ENCODE measurements around the gene ALG12. TPM values are rescaled to one million over a fixed set of nuclear protein-coding genes. Genes with fewer than 3 reads are reported as not detected.

Gene ALG12
- total and polyA plus RNA-seq, 2 experiments from 2014 or later: 18.7 to 23.3 TPM

- TF ChIP-seq REST (IDR thresholded peaks at IDR 0.05; ENCODE audit: unreplicated experiment) (no peak), EZH2phosphoT487 (IDR thresholded peaks at IDR 0.05; ENCODE audit: unreplicated experiment) (no peak), CREB1 (CRISPR knock-in tag; IDR thresholded peaks at IDR 0.05; ENCODE audit: low read depth) (no peak), EZH2 (IDR thresholded peaks at IDR 0.05; ENCODE audit: low read depth, unreplicated experiment) (no peak), ETS1 (IDR thresholded peaks at IDR 0.05) (no peak), ZNF114 (CRISPR knock-in tag; IDR thresholded peaks at IDR 0.05) (no peak)
Observed at GRCh38 chr22:49905465-49905864, 12.8 kb downstream of the ALG12 start (continued).

GRCh38 chr22:49904040-49904369 lies 14.2 kb downstream of the ALG12 start:
- ATAC-seq (no peak), DNase-seq (ENCODE audit: low spot score) (no peak)
- no peak for TF ChIP-seq NANOG (IDR thresholded peaks at IDR 0.05; ENCODE audit: borderline replicate concordance)
- no peak for TF ChIP-seq CTCF (conservative IDR thresholded peaks at IDR 0.05; ENCODE audit: low read depth in 2 of 2)
- TF ChIP-seq CREB1 (CRISPR knock-in tag; IDR thresholded peaks at IDR 0.05; ENCODE audit: low read depth): no peak
- TF ChIP-seq JUNB (IDR thresholded peaks at IDR 0.05; ENCODE audit: unreplicated experiment): no peak
- no peak for TF ChIP-seq EZH2 (IDR thresholded peaks at IDR 0.05; ENCODE audit: low read depth, unreplicated experiment)
- no peak for TF ChIP-seq ZNF114 (CRISPR knock-in tag; IDR thresholded peaks at IDR 0.05)
- no peak for TF ChIP-seq ZNF331 (CRISPR knock-in tag; IDR thresholded peaks at IDR 0.05; ENCODE audit: low read depth)
- no peak for TF ChIP-seq STAT1 (IDR thresholded peaks at IDR 0.05; ENCODE audit: unreplicated experiment)
- TF ChIP-seq ZNF462 (CRISPR knock-in tag; IDR thresholded peaks at IDR 0.05): no peak

More at GRCh38 chr22:49904040-49904369, 14.2 kb downstream of the ALG12 start:
- no peaks in the 10 kb centered on the region for H3K27me3 ChIP-seq (ENCODE audit: insufficient read depth)
- no peaks in the 10 kb centered on the region for H3K4me1 ChIP-seq (ENCODE audit: insufficient read depth)
- Mint-ChIP-seq H3K4me3 (no peak overlapping the region), H3K4me1 (0 out of 3 replicates have a peak, but pooled peaks cover 3% of the 10 kb centered on the region), H3K9me3 (peaks cover 16% of the 10 kb centered on the region), H3K27me3 (ENCODE audit: insufficient read depth, low read depth, poor library complexity) (peaks cover 18% of the 10 kb centered on the region), H3K36me3 (ENCODE audit: low read depth) (peaks cover 59% of the 10 kb centered on the region), H3K27ac (no peak overlapping the region)
- no peaks in the 10 kb centered on the region for H3K79me2 ChIP-seq (replicated peaks; ENCODE audit: insufficient read depth)
- no peaks in the 10 kb centered on the region for H3K36me3 ChIP-seq (ENCODE audit: insufficient read depth)
- H3K9me2 ChIP-seq (ENCODE audit: insufficient read depth): no peaks in the 10 kb centered on the region
- H3F3A ChIP-seq (replicated peaks; ENCODE audit: low read depth): peaks cover 21% of the 10 kb centered on the region
- no peak overlapping the region for H3K4me2 ChIP-seq
- no peak overlapping the region for H3K4me3 ChIP-seq
- H3K27ac ChIP-seq (ENCODE audit: low read depth): no peak overlapping the region
- H4K20me1 ChIP-seq (replicated peaks; ENCODE audit: insufficient read depth): no peaks in the 10 kb centered on the region
- no peak overlapping the region for H2AFZ ChIP-seq

Data from GM23338 (cell line).